HG03175 (cell line): Measurements from ENCODE around the gene TMEM39B.
A peak's percentile ranks its signal among the peaks of the same experiment; 100 is the strongest.
"Not testable (repeated sequence)": the region's sequence is repeated elsewhere in the genome, so short reads cannot be mapped to it uniquely, and the experiment has no call there.

Experiments used
- ATAC-seq: cut with Tn5 transposase; IDR thresholded peaks from one replicate; pipeline ENCODE4 v1.9.1; 2021; ENCODE audit warnings: mild to moderate bottlenecking, moderate library complexity; ENCODE audit not compliant: unreplicated experiment

The TMEM39B gene

DNA sequence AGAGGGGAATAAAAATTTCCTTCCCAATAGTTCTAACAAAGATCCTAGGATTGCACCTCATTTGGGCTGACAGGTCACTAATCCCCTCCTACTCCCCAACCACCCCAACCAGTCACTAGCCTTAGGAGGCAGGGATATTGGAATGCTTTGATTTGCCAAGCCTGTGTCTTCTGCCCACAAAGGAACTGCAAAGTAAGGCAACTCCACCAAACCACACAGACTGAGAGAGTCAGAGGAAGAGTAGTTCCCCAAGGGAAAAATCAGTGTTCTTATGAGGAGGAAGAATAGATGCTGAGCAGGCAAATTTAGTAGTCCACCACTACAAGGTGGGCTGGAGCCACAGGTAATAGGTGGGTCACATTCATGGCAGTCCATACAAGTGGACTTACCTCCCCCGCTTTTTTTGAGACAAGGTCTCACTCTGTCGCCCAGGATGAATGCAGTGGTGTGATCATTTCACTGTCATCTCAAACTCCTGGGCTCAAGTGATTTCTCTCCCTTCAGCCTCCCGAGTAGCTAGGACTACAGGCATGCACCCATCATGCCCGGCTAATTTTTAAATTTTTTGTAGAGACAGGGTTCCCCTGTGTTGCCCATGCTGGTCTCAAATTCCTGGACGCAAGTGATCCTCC is 3.7 kb upstream of the TMEM39B start:
- no peak for ATAC-seq

- ATAC-seq = no peak
Measured at GRCh38 chr1:32071758-32072621, 749 bp upstream of the TMEM39B start.

DNA sequence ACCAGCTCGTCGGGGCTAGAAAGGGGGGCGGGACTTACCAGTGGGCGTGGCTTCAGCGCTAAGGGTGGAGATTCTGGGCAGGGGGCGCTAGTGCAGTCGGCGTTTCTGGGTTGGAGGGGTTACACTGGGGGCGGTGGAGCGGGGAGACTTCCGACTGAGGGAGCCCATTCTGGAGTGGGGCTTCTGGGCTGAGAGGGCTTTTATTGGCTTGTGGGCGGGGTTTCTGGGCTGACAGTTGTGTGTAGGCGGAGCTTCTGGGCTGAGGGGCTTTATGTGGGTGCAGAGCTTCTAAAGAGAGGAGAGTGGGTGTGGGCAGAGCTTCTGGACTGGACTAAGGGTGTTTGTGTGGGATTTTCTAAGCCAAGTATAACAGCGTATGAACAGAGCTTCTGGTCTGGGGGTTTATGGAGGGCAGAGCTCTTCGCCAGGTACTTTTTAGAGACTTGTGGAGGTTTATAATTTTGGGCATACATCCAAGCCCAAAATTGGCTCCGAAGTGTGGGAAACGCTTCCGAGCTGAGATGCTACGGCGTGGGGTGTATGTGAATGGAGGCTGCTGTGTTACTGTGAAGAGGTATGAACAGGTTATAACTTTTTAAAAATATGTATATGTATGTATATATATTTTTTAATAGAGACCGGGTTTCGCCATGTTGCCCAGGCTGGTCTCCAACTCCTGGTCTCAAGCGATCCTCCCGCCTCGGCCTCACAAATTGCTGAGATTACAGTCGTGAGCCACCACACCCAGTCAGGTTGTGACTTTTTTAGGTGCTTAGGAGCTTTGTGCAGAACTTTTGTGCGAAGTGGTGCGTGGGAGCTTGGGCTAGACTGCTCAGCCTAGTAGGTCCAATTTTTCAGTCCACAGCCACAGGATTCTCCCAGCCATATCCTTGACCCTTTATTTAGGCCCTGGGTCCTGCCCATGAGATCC is 825 bp downstream of the TMEM39B start:
- ATAC-seq = peak; percentile 11

GRCh38 chr1:32074841-32075240 is 2.1 kb downstream of the TMEM39B start:
- no peak for ATAC-seq

- ATAC-seq = no peak
Measured at GRCh38 chr1:32077451-32077850, 4.7 kb downstream of the TMEM39B start.

DNA sequence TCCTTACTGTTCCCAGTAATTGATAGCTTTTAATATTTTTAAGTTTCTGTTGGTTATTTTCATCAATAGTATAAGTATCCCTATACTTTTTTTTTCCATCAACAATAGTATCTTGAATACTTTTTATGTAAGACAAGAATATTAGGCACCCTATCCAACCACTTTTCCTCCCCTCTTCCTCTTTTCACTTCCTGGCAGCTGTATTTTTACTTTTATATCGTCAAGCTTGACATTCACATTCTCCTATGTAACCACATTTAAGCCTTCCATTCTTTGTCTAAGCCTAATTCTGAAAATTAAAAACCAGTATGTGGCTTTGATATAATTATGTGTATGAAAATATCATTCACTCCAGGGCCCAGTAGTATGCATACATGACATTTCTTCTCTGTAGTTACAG is 9.3 kb downstream of the TMEM39B start:
- no peak for ATAC-seq

GRCh38 chr1:32086381-32086780 is 13.6 kb downstream of the TMEM39B start:
- ATAC-seq = not testable (repeated sequence)

DNA sequence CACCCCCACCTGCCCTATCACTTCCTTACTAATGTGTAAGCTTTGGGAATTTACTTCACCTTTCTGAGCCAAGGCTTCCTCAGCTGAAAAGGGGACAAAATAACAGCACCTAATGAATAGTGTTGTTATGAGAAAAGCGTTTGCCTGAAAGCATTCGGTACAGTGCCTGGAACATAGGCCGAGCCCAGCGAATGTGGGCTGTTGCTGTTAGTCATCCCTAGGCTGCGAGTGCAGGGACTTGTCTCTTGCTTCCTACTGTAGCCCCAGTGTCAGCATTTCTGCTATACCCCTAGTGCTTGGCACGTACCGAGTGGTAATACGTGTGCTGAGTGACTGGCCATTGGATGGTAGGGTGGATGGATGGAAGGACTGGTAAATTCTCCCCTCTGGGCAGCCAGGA is 18.4 kb downstream of the TMEM39B start:
- no peak for ATAC-seq

GRCh38 chr1:32091591-32091990 is 18.9 kb downstream of the TMEM39B start:
- no peak for ATAC-seq

DNA sequence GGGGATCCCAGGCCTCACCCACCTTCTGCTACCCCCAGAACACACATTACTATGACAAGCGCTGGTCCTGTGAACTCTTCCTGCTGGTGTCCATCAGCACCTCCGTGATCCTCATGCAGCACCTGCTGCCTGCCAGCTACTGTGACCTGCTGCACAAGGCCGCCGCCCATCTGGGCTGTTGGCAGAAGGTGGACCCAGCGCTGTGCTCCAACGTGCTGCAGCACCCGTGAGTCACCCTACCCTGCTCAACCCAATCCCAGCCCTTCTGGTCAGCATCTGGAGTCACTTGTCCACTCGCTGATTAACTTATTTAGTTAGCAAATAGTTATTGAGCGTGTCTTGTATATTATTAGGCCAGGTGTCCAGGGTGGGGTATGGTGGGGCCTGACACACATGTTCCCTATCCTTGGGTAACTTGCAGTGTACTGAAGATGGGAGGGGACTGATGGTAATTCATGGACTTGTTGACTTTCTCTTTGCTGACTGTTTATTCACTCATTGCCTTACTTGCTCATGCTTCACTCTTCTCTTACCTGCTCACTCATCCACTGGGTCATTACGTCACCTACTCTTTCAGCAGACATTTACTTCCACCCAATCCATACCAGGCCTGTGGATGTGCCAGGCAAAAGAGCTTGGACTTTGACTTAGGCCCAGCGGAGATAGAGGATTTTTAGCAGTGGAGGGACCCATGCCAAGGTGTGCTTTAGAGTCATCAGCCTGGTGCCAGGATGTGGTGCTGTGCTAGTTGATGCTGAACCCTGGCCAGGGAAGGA is 22.2 kb downstream of the TMEM39B start:
- no peak for ATAC-seq

DNA sequence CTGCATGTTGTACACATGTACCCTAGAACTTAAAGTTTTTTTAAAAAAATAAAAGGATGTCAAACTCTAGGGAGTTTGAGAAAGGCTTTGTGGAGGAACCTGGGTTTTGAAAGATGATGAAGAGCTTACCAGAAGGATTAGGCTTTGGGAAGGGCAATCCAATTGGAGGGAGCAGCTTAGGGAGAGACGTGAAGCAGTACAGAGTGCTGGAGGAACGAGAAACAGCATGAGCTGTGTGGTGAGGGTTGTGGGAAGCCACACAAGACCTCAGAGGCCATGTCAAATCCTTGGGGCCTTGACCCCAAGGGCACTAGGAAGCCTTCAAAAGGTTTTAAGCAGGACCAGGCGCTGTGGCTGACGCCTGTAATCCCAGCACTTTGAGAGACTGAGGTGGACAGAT is 26.7 kb downstream of the TMEM39B start:
- ATAC-seq = no peak

DNA sequence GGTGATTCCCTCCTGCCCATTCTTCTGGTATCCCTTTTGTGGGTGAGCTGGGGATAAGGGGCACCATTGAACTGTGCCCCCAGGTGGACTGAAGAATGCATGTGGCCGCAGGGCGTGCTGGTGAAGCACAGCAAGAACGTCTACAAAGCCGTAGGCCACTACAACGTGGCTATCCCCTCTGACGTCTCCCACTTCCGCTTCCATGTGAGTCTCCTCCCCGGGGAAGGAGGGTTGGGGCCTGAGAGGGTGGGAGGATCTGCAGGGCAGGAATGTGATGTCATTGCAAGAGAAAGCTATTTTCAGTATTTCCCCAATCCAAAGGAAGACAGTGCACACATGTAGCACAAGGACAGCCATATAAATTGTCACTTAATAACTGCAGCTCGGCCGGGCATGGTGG is 27.6 kb downstream of the TMEM39B start:
- no peak for ATAC-seq

DNA sequence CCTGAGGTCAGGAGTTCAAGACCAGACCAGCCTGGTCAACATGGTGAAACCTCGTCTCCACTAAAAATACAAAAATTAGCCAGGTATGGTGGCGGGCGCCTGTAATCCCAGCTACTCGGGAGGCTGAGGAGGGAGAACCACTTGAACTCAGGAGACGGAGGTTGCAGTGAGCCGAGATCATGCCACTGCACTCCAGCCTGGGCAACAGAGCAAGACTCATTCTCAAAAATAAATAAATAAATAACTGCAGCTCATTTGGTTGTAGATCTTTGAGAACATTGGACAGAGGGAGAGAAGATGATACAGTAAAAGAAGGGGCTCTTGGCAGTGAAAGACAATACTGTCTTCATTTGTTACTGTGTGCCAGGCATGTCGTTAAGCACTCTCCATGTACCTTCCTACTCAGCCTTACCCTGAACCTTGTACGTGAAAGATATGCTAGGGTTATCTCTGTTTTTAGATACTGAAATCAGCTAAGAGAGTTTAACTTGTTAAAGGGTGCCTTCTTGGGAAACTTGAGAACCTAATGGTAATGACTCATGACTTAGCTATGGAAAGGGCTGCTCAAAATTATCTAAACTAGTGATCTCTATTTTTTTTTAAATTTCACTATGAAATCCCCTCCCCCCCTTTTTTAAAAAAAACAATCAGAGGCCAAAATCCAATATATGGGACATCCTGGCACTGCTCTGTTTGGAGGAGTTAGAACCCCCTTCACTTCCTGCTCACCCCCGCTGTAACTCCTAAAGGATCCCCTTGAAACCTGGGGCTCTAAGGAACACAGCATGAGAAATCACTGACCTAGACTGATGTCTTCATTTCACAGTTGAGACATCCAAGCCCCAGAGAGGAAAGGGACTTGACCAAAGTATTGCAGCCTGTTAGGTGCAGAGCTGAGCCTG is 28.3 kb downstream of the TMEM39B start:
- ATAC-seq = no peak

GRCh38 chr1:32104127-32104526 is 31.4 kb downstream of the TMEM39B start:
- no peak for ATAC-seq

- ATAC-seq = no peak
Measured at GRCh38 chr1:32105338-32105737, 32.6 kb downstream of the TMEM39B start.

DNA sequence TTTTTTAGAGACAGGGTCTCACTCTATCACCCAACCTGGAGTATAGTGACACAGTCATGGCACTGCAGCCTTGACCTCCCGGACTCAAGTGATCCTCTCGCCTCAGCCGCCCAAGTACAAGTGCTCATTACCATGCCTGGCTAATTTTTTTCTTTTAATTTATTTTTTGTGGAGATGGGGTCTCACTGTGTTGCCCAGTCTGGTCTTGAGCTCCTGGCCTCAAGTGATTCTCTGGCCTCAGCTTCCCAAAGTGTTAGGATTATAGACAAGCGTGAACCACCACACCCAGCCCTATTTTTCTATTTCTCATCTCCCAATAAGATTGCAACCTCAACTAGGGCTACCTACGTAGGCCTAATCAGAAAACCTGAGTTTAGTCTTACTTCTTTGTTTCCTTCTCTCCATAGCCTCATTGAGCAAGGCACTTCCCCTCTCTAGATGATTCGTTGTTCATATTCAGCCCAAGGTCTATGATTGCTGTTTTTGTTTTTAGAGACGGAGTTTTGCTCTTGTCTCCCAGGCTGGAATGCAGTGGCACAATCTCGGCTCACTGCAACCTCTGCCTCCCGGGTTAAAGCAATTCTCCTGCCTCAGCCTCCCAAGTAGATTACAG is 34.0 kb downstream of the TMEM39B start:
- ATAC-seq = no peak

DNA sequence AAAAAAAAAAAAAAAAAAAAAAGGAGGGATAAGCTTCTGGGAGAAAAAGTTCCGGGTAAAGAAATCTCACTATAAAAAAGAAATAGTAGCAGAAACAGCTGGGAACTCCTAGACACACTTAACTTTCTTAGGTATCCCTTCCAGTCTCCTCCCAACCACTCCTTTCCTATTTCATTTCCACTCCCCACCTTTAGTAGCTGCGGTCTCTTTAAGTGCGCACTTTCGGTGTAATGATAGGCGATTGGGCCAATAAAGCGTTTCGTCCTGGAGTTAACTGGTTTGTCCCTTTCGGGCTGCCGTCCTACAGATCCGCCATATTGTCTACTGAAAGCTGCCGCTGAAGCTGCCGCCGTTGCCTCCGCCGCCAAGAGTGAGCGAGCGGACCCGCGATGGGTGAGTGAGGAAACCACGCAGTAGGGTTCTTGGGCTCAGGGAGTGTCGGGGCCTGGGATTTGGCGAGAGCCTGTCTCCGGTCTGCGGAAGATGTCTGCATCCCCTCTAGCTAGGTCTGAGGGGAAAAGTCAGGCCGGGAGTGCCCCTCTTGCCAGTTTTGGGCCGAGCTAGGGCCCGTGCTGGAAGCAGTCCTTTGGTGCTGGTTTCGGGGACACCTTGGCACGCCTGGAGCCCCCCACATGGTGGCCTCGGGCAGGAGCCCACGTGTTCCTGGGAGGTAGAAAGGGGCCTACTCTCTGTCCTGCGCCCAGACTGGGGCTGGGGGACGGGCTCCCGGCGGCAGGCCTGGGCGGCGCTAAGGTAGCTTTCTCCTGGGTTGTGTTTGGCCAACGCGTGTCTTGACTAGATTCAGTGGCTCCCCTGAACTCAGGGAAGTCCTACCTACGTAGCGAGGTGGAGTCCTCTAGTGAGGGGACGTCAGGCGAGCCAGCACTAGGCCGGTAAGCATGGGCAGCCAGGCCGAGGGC is 35.3 kb downstream of the TMEM39B start, which contains the start of gene KPNA6:
KPNA6 (plus strand) TSS at position 315 of the 920 bp plus-strand sequence; CDS start at position 390, 75 bp downstream.
- ATAC-seq = peak; percentile 75

- no peak for ATAC-seq
Measured at GRCh38 chr1:32111040-32111623, 38.4 kb downstream of the TMEM39B start.
